ENCODE results near the gene HBQ1. TPM values are rescaled to one million over a fixed set of nuclear protein-coding genes. Genes with fewer than 3 reads are reported as not detected.

HBQ1 gene
- total RNA-seq, 1 experiment from 2014 or later: 3.5 TPM

- no peak overlapping the region for H4K8ac ChIP-seq (replicated peaks; ENCODE audit: insufficient read length, low read depth, low read length)
- H3K4me1 Mint-ChIP-seq: no peaks in the 10 kb centered on the region
- H3K14ac ChIP-seq (ENCODE audit: insufficient read depth, low read length): no peak overlapping the region
- peaks cover 2% of the 10 kb centered on the region for H4K20me1 ChIP-seq (ENCODE audit: control insufficient read depth, insufficient read depth, insufficient read length)
- H3K36me3 Mint-ChIP-seq (ENCODE audit: insufficient read depth in 1 of 3, low read depth in 3 of 3): peaks cover 46 to 90% (median 65%) of the 10 kb centered on the region in 3 experiments; a peak in 6 of 7 replicates
- no peak overlapping the region for H3K18ac ChIP-seq (ENCODE audit: insufficient read length, low read depth, low read length)
- no peak overlapping the region for H3K9ac ChIP-seq (ENCODE audit: extremely low read depth, insufficient read length, low read length)
- H3K4ac ChIP-seq (ENCODE audit: low read depth, low read length): no peak overlapping the region
- no peak overlapping the region for H3K4me2 ChIP-seq (ENCODE audit: insufficient read depth, insufficient read length, low read length)
- no peaks in the 10 kb centered on the region for H3K23me2 ChIP-seq (ENCODE audit: insufficient read length, low read depth, low read length, poor library complexity, severe bottlenecking)
- WGBS (ENCODE audit: extremely low coverage, insufficient read length, low lambda C conversion rate): no CpG with 5 or more reads among the region's 5 CpGs
- H2BK12ac ChIP-seq (ENCODE audit: insufficient read length, low read depth, low read length): no peak overlapping the region
- no peak overlapping the region for H2AFZ ChIP-seq (ENCODE audit: low read length)
- H3K27me3 Mint-ChIP-seq (ENCODE audit: low read depth): no peaks in the 10 kb centered on the region
- no peaks in the 10 kb centered on the region for H3K27me3 ChIP-seq (ENCODE audit: insufficient read depth, low read length)
- H3K9me3 Mint-ChIP-seq: no peaks in the 10 kb centered on the region
- no peak overlapping the region for H4K5ac ChIP-seq (ENCODE audit: insufficient read length, low read depth, low read length)
- H2BK20ac ChIP-seq (ENCODE audit: low read depth, low read length, poor library complexity, severe bottlenecking): no peak overlapping the region
- H3K9me3 ChIP-seq (ENCODE audit: control insufficient read depth, low read depth, low read length): no peaks in the 10 kb centered on the region
- no peak overlapping the region for H3K23ac ChIP-seq (ENCODE audit: insufficient read length, low read depth, low read length)
- H4K91ac ChIP-seq (ENCODE audit: insufficient read length, low read depth, low read length): no peak overlapping the region
- no peak for DNase-seq
- no peak for TF ChIP-seq CTCF (conservative IDR thresholded peaks at IDR 0.05)
- no peak overlapping the region for H3K56ac ChIP-seq (ENCODE audit: insufficient read length, low read depth, low read length)
- no peak overlapping the region for H2AK5ac ChIP-seq (ENCODE audit: insufficient read length, low read length)
- H3K27ac ChIP-seq (ENCODE audit: insufficient read length, low read depth, low read length): no peak overlapping the region
- no peaks in the 10 kb centered on the region for H3K79me1 ChIP-seq (ENCODE audit: insufficient read depth, low read depth, low read length, poor library complexity, severe bottlenecking)
- no peaks in the 10 kb centered on the region; the same call in 1 of the 2 replicates for H3K79me2 ChIP-seq (ENCODE audit: insufficient read depth, low read length)
- H3K4me3 Mint-ChIP-seq: no peak overlapping the region
- H2BK120ac ChIP-seq (ENCODE audit: low read depth, low read length, poor library complexity, severe bottlenecking): no peak overlapping the region
- no peaks in the 10 kb centered on the region for H3K4me1 ChIP-seq (ENCODE audit: insufficient read depth, low read length)
- no peak overlapping the region; a peak in 1 of 7 replicates for H3K27ac Mint-ChIP-seq
- H2BK5ac ChIP-seq (ENCODE audit: insufficient read length, low read length): no peak overlapping the region
- no peak overlapping the region for H3T11ph ChIP-seq (ENCODE audit: low read length)
- no peak overlapping the region for H2BK15ac ChIP-seq (ENCODE audit: low read depth, low read length)
Observed at GRCh38 chr16:200388-200787, 20.1 kb downstream of the HBQ1 start.
